HEK293 (cell line): ENCODE results near the gene LEP.

Experiments
- CTCF ChIA-PET: fragments of 350-600 bp; formaldehyde crosslinking; extraction: SDS; loops from one replicate; lab custom pipeline; 2021; ENCODE audit warnings: antibody characterized with exemption; lab: Yijun Ruan, JAX
- POLR2A ChIA-PET: fragments of 300-600 bp; formaldehyde crosslinking; extraction: SDS; loops from one replicate; lab custom pipeline; 2020; ENCODE audit warnings: antibody characterized with exemption, inconsistent platforms; lab: Yijun Ruan, JAX
- H3K27ac ChIP-seq: fragments of 200-500 bp; sonication (Bioruptor generic); 2 replicates; pipeline ENCODE4 v1.5.1; 2014; ENCODE audit warnings: low read depth, low read length, control low read depth, inconsistent platforms; ENCODE audit errors: extremely low read depth
- H3K36me3 ChIP-seq, 2 experiments: fragments of 200-500 bp in 1 of 2; sonication (Bioruptor generic) in 1 of 2; 1 replicate in 1 of 2; 2 replicates in 1 of 2; pipeline ENCODE4 v1.5.1; 2014 to 2017; ENCODE audit warnings: inconsistent platforms in 2 of 2, low read length in 2 of 2; ENCODE audit not compliant: control insufficient read depth in 2 of 2, insufficient read depth in 1 of 2
- H3K4me1 ChIP-seq: fragments of 200-500 bp; sonication (Bioruptor generic); 2 replicates; pipeline ENCODE4 v1.5.1; 2014; ENCODE audit warnings: mild to moderate bottlenecking, low read length, inconsistent platforms; ENCODE audit not compliant: control insufficient read depth, insufficient read depth
- H3K4me3 ChIP-seq: 2 replicates; pipeline ENCODE4 v1.5.1; 2011; ENCODE audit warnings: low read depth, mild to moderate bottlenecking, control low read depth, low read length, moderate library complexity
- H3K9me3 ChIP-seq: fragments of 200-500 bp; sonication (Bioruptor generic); 2 replicates; pipeline ENCODE4 v1.5.1; 2014; ENCODE audit warnings: low read depth, low read length, inconsistent platforms; ENCODE audit not compliant: control insufficient read depth, insufficient read depth
- GLI4 ChIP-seq: fragments of 450-650 bp; formaldehyde crosslinking; IDR thresholded peaks from 2 replicates; pipeline ENCODE4 v1.5.1; 2016; ENCODE audit warnings: missing biosample characterization, missing genetic modification characterization
- INSM2 ChIP-seq: fragments of 450-650 bp; formaldehyde crosslinking; IDR thresholded peaks from 2 replicates; pipeline ENCODE4 v1.5.1; 2016; ENCODE audit warnings: missing biosample characterization, missing genetic modification characterization
- KLF10 ChIP-seq: fragments of 450-650 bp; IDR thresholded peaks from 2 replicates; pipeline ENCODE4 v1.5.1; 2018; ENCODE audit warnings: missing biosample characterization, mild to moderate bottlenecking, missing genetic modification characterization
- KLF7 ChIP-seq: fragments of 450-650 bp; formaldehyde crosslinking; IDR thresholded peaks from 2 replicates; pipeline ENCODE4 v1.5.1; 2016; ENCODE audit warnings: missing biosample characterization, missing genetic modification characterization, borderline replicate concordance
- KLF9 ChIP-seq: fragments of 450-650 bp; formaldehyde crosslinking; IDR thresholded peaks from 2 replicates; pipeline ENCODE4 v1.5.1; 2016; ENCODE audit warnings: missing biosample characterization, missing genetic modification characterization, low read depth
- PRDM1 ChIP-seq: fragments of 450-650 bp; formaldehyde crosslinking; IDR thresholded peaks from 2 replicates; pipeline ENCODE4; 2016; ENCODE audit warnings: missing biosample characterization, missing genetic modification characterization
- SP7 ChIP-seq: fragments of 450-650 bp; formaldehyde crosslinking; IDR thresholded peaks from 2 replicates; pipeline ENCODE4 v1.5.1; 2016; ENCODE audit warnings: missing biosample characterization, missing genetic modification characterization
- YY1 ChIP-seq: fragments of 450-650 bp; formaldehyde crosslinking; IDR thresholded peaks from 2 replicates; pipeline ENCODE4 v1.5.1; 2018; ENCODE audit warnings: missing biosample characterization, missing genetic modification characterization
- ZBTB11 ChIP-seq: fragments of 450-650 bp; formaldehyde crosslinking; conservative IDR thresholded peaks from 2 replicates; pipeline ENCODE4 v1.5.1; 2016; ENCODE audit warnings: low read depth, missing biosample characterization, missing genetic modification characterization
- ZNF112 ChIP-seq: fragments of 450-650 bp; formaldehyde crosslinking; IDR thresholded peaks from 2 replicates; pipeline ENCODE4 v1.5.0; 2017; ENCODE audit warnings: missing biosample characterization, missing genetic modification characterization
- ZNF202 ChIP-seq: fragments of 450-650 bp; formaldehyde crosslinking; IDR thresholded peaks from 2 replicates; pipeline ENCODE4 v1.5.1; 2016; ENCODE audit warnings: missing biosample characterization, missing genetic modification characterization, borderline replicate concordance
- ZNF23 ChIP-seq: fragments of 450-650 bp; formaldehyde crosslinking; IDR thresholded peaks from 2 replicates; pipeline ENCODE4 v1.5.1; 2016; ENCODE audit warnings: missing biosample characterization, missing genetic modification characterization, borderline replicate concordance
- ZNF280C ChIP-seq: fragments of 450-650 bp; formaldehyde crosslinking; IDR thresholded peaks from 2 replicates; pipeline ENCODE4 v1.5.1; 2016; ENCODE audit warnings: missing biosample characterization, missing genetic modification characterization
- ZNF362 ChIP-seq: fragments of 450-650 bp; formaldehyde crosslinking; IDR thresholded peaks from 2 replicates; pipeline ENCODE4 v1.5.1; 2016; ENCODE audit warnings: missing biosample characterization, missing genetic modification characterization
- ZNF530 ChIP-seq: fragments of 450-650 bp; formaldehyde crosslinking; IDR thresholded peaks from 2 replicates; pipeline ENCODE4 v1.5.1; 2016; ENCODE audit warnings: low read depth, missing biosample characterization, missing genetic modification characterization
- ZNF548 ChIP-seq: fragments of 450-650 bp; formaldehyde crosslinking; IDR thresholded peaks from 2 replicates; pipeline ENCODE4 v1.5.1; 2016; ENCODE audit warnings: missing biosample characterization, missing genetic modification characterization
- ZNF571 ChIP-seq: fragments of 450-650 bp; formaldehyde crosslinking; IDR thresholded peaks from 2 replicates; pipeline ENCODE4 v1.5.0; 2017; ENCODE audit warnings: missing biosample characterization, missing genetic modification characterization

The LEP gene

DNA sequence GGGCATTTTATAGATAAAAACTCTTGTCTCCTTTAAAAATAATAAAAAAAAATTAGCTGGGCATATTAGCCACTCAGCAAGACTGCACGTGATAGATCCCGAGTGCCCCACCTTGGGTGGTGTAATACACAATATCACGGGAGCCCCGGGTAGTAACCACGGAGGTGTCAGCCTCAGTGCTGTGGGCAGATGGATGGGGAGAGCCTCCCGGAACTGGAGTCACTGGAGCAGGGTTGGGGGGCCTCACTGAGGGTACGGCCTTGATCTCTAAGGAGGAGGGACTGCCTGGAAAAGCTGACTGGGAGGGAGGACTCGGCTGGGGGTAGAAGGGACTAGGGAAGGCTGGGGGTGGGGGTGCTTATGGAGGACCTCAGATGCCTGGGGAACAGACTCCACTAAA is 12.6 kb downstream of the LEP start:
- no peak for TF ChIP-seq SP7 (tag by site-specific recombination)
- no peak for TF ChIP-seq INSM2 (tag by site-specific recombination)
- no peak for TF ChIP-seq ZNF548 (tag by site-specific recombination)
- TF ChIP-seq ZNF280C (tag by site-specific recombination): no peak
- ChIA-PET POLR2A (no interaction called here), CTCF (no interaction called here)
- Histone ChIP-seq H3K4me1 (no peaks in the 10 kb centered on the region), H3K36me3 (no peaks in the 10 kb centered on the region), H3K27ac (no peak overlapping the region), H3K4me3 (no peak overlapping the region), H3K9me3 (no peaks in the 10 kb centered on the region)

GRCh38 chr7:128254470-128254869 is 13.4 kb downstream of the LEP start:
- no peaks in the 10 kb centered on the region for H3K4me1 ChIP-seq
- TF ChIP-seq PRDM1 (tag by site-specific recombination) (no peak), KLF9 (no peak), GLI4 (no peak), ZNF112 (tag by site-specific recombination) (no peak)
- CTCF ChIA-PET: no interaction called here
- no peak overlapping the region for H3K4me3 ChIP-seq
- no peak overlapping the region for H3K27ac ChIP-seq
- POLR2A ChIA-PET: no interaction called here
- H3K36me3 ChIP-seq: no peaks in the 10 kb centered on the region
- H3K9me3 ChIP-seq: no peaks in the 10 kb centered on the region

DNA sequence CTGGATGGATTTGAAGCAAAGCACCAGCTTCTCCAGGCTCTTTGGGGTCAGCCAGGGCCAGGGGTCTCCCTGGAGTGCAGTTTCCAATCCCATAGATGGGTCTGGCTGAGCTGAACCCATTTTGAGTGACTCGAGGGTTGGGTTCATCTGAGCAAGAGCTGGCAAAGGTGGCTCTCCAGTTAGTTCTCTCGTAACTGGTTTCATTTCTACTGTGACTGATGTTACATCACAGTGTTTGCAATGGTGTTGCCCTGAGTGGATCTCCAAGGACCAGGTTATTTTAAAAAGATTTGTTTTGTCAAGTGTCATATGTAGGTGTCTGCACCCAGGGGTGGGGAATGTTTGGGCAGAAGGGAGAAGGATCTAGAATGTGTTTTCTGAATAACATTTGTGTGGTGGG is 14.2 kb downstream of the LEP start:
- ChIA-PET CTCF (no interaction called here), POLR2A (no interaction called here)
- no peak overlapping the region for H3K4me3 ChIP-seq
- H3K36me3 ChIP-seq: no peaks in the 10 kb centered on the region
- H3K27ac ChIP-seq: no peak overlapping the region
- no peaks in the 10 kb centered on the region for H3K9me3 ChIP-seq
- TF ChIP-seq ZNF571 (no peak), ZNF202 (no peak), ZNF362 (tag by site-specific recombination) (no peak), YY1 (tag by site-specific recombination) (no peak), ZNF530 (tag by site-specific recombination) (no peak), KLF10 (tag by site-specific recombination) (no peak)
- no peaks in the 10 kb centered on the region for H3K4me1 ChIP-seq

DNA sequence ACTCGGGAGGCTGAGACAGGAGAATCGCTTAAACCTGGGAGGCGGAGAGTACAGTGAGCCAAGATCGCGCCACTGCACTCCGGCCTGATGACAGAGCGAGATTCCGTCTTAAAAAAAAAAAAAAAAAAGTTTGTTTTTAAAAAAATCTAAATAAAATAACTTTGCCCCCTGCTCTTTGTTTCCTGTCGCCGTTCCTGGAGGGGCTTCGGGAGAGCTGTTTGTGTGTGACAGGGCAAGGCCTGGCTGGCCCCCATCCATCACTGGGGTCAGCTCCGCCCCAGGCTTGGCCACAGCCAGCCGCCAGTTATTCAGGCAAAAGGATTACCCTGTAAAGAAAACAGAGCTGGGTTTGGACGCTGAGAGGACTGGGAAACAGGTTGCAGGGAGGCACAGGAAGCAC is 16.4 kb downstream of the LEP start:
- CTCF ChIA-PET: no interaction called here
- H3K9me3 ChIP-seq: no peaks in the 10 kb centered on the region
- TF ChIP-seq KLF7 (tag by site-specific recombination) (no peak), ZNF23 (no peak), ZNF112 (tag by site-specific recombination) (no peak), ZBTB11 (tag by site-specific recombination) (no peak)
- no peak overlapping the region for H3K4me3 ChIP-seq
- no peak overlapping the region for H3K27ac ChIP-seq
- no peaks in the 10 kb centered on the region for H3K36me3 ChIP-seq
- POLR2A ChIA-PET: no interaction called here
- H3K4me1 ChIP-seq: no peaks in the 10 kb centered on the region
